ENCODE results near the gene PUS7L.

The PUS7L gene

DNA sequence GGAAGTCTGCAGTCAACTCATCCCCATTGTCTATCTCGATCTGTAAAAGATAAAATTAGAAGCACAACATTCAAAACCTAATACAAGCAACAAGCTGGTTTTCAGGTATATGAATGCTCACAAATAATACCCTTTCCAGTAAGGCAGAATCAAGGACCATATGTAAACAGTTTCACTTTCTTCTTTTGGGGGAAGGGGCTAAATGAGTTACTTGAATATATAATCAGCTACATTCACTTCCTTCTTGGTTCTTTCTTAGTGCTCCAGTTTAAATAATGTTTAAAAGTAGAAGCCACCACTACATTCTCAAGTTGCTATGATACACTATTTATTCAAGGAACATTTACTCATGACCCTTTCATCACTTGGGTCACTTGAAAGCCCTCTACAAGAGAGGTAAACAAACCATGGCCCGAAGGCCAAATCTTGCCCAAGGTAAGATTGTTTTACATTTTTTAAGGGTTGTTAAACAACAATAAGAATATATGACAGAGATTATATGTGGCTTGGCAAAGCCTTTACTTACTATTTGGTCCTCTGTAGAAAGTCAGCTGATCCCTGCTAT, 37.2 kb upstream of the PUS7L start:
- Histone ChIP-seq H3K79me2 (ENCODE audit: control insufficient read depth, low read length) (no peaks in the 10 kb centered on the region), H3K4me1 (ENCODE audit: control insufficient read depth, low read length) (no peaks in the 10 kb centered on the region), H3K36me3 (ENCODE audit: control insufficient read depth, low read length) (peaks cover 61% of the 10 kb centered on the region), H3K4me3 (ENCODE audit: low read length) (no peak overlapping the region), H3K27me3 (ENCODE audit: control insufficient read depth, low read length) (no peaks in the 10 kb centered on the region), H3K9me3 (ENCODE audit: control insufficient read depth, insufficient read depth, low read length) (no peaks in the 10 kb centered on the region), H3F3A (ENCODE audit: control insufficient read depth, insufficient read depth) (0 out of 2 replicates have a peak, but pooled peaks cover 2% of the 10 kb centered on the region), H3K4me2 (ENCODE audit: low read length) (no peak overlapping the region), H4K20me1 (ENCODE audit: control insufficient read depth, insufficient read depth, low read depth, low read length) (no peaks in the 10 kb centered on the region), H3K27ac (ENCODE audit: low read depth, low read length) (no peak overlapping the region), H3K9me2 (replicated peaks; ENCODE audit: control insufficient read depth, low read length) (no peaks in the 10 kb centered on the region)
- no peak for TF ChIP-seq EZH2phosphoT487 (IDR thresholded peaks at IDR 0.05; ENCODE audit: borderline replicate concordance, low read length)
- TF ChIP-seq, protein P1, sequence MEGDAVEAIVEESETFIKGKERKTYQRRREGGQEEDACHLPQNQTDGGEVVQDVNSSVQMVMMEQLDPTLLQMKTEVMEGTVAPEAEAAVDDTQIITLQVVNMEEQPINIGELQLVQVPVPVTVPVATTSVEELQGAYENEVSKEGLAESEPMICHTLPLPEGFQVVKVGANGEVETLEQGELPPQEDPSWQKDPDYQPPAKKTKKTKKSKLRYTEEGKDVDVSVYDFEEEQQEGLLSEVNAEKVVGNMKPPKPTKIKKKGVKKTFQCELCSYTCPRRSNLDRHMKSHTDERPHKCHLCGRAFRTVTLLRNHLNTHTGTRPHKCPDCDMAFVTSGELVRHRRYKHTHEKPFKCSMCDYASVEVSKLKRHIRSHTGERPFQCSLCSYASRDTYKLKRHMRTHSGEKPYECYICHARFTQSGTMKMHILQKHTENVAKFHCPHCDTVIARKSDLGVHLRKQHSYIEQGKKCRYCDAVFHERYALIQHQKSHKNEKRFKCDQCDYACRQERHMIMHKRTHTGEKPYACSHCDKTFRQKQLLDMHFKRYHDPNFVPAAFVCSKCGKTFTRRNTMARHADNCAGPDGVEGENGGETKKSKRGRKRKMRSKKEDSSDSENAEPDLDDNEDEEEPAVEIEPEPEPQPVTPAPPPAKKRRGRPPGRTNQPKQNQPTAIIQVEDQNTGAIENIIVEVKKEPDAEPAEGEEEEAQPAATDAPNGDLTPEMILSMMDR (IDR thresholded peaks at IDR 0.05; ENCODE audit: low read depth, low read length, poor library complexity, severe bottlenecking) = no peak

DNA sequence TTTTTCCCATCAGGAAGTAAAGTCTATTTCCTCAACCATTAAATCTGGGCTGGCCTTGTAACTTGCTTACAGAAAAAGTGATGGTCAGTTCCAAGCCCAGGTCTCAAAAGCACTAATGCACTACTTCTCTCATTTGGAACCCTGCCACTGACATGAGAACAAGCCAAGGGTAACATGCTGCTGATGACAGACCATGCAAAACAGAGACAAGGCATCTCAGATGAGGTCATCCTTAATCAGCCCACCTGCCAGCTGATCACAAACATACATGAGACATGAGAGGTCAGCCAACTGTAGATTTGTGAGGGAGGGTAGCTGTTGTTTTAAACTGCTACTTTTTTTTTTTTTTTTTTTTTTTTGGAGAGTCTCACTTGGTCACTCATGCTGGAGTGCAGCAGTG, 31.4 kb upstream of the PUS7L start:
- Histone ChIP-seq H3K27ac (ENCODE audit: low read depth, low read length) (no peak overlapping the region), H3K4me3 (ENCODE audit: low read length) (no peak overlapping the region), H3K27me3 (ENCODE audit: control insufficient read depth, low read length) (no peaks in the 10 kb centered on the region), H3K79me2 (ENCODE audit: control insufficient read depth, low read length) (no peaks in the 10 kb centered on the region), H3K36me3 (ENCODE audit: control insufficient read depth, low read length) (peaks cover 31% of the 10 kb centered on the region), H3K9me2 (replicated peaks; ENCODE audit: control insufficient read depth, low read length) (no peaks in the 10 kb centered on the region), H3K4me2 (ENCODE audit: low read length) (no peak overlapping the region), H3K4me1 (ENCODE audit: control insufficient read depth, low read length) (no peaks in the 10 kb centered on the region), H4K20me1 (ENCODE audit: control insufficient read depth, insufficient read depth, low read depth, low read length) (no peaks in the 10 kb centered on the region), H3K9me3 (ENCODE audit: control insufficient read depth, insufficient read depth, low read length) (no peaks in the 10 kb centered on the region), H3F3A (ENCODE audit: control insufficient read depth, insufficient read depth) (no peaks in the 10 kb centered on the region)
- TF ChIP-seq, protein P1 (IDR thresholded peaks at IDR 0.05; ENCODE audit: low read depth, low read length, poor library complexity, severe bottlenecking) = no peak
- TF ChIP-seq EZH2phosphoT487 (IDR thresholded peaks at IDR 0.05; ENCODE audit: borderline replicate concordance, low read length) = no peak

- Histone ChIP-seq H3K27me3 (ENCODE audit: control insufficient read depth, low read length) (no peaks in the 10 kb centered on the region), H3K4me2 (ENCODE audit: low read length) (no peak overlapping the region), H3K27ac (ENCODE audit: low read depth, low read length) (no peak overlapping the region), H3K9me2 (replicated peaks; ENCODE audit: control insufficient read depth, low read length) (no peaks in the 10 kb centered on the region), H3K79me2 (ENCODE audit: control insufficient read depth, low read length) (no peaks in the 10 kb centered on the region), H3K4me3 (ENCODE audit: low read length) (no peak overlapping the region), H3F3A (ENCODE audit: control insufficient read depth, insufficient read depth) (no peaks in the 10 kb centered on the region), H3K4me1 (ENCODE audit: control insufficient read depth, low read length) (no peaks in the 10 kb centered on the region), H3K36me3 (ENCODE audit: control insufficient read depth, low read length) (peaks cover 46% of the 10 kb centered on the region), H4K20me1 (ENCODE audit: control insufficient read depth, insufficient read depth, low read depth, low read length) (no peaks in the 10 kb centered on the region), H3K9me3 (ENCODE audit: control insufficient read depth, insufficient read depth, low read length) (no peaks in the 10 kb centered on the region)
- TF ChIP-seq EZH2phosphoT487 (IDR thresholded peaks at IDR 0.05; ENCODE audit: borderline replicate concordance, low read length) = no peak
- TF ChIP-seq, protein P1 (IDR thresholded peaks at IDR 0.05; ENCODE audit: low read depth, low read length, poor library complexity, severe bottlenecking) = no peak
Measured at GRCh38 chr12:43786899-43787693, 28.5 kb upstream of the PUS7L start.
